Dermis microvascular lymphatic vessel endothelial cell (primary cell): ENCODE measurements around the gene SIGLEC5. TPM values are rescaled to one million over a fixed set of nuclear protein-coding genes. Genes with fewer than 3 reads are reported as not detected.
A peak's percentile ranks its signal among the peaks of the same experiment; 100 is the strongest.
"Not testable (repeated sequence)": the region's sequence is repeated elsewhere in the genome, so short reads cannot be mapped to it uniquely, and the experiment has no call there.

Experiments
- DNase-seq, 2 donors: peaks; one replicate each; pipeline versions ENCODE4 v3.0.0 to v3.0.0-alpha.2; 2010; ENCODE audit warnings: low read depth in 2 of 2
- total RNA-seq: library from RNA; depleted of rRNA; stranded (reverse); fragments of >200 nt; gene quantifications from 2 replicates; pipeline ENCODE4 v1.2.1, GENCODE V29; 2014

Gene SIGLEC5
- not detected in 2 replicates for total RNA-seq

- not testable (repeated sequence) for DNase-seq
These were observed at the start of gene SIGLEC5 for GRCh38 chr19:51630315-51630714. Gene SIGLEC5, minus strand, starts transcription at chr19:51630401. Its CDS starts 66 bp downstream, at chr19:51630335.

DNA sequence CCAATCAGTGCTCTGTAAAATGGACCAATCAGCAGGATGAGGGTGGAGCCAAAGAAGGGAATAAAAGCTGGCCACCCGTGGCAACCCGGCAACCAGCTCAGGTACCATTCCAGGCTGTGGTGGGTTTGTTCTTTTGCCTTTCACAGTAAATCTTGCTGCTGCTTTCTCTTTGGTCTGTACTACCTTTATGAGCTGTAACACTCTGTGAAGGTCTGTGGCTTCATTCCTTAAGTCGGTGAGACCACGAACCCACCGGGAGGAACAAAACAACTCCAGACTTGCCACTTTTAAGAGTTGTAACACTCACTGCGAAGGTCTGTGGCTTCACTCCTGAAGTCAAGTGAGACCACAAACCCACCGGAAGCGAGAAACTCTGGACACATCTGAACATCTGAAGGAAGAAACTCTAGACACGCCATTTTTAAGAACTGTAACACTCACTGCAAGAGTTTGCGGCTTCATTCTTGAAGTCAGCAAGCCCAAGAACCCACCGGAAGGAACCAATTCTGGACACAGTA is 46.4 kb upstream of the SIGLEC5 start:
- DNase-seq, result no peak

DNA sequence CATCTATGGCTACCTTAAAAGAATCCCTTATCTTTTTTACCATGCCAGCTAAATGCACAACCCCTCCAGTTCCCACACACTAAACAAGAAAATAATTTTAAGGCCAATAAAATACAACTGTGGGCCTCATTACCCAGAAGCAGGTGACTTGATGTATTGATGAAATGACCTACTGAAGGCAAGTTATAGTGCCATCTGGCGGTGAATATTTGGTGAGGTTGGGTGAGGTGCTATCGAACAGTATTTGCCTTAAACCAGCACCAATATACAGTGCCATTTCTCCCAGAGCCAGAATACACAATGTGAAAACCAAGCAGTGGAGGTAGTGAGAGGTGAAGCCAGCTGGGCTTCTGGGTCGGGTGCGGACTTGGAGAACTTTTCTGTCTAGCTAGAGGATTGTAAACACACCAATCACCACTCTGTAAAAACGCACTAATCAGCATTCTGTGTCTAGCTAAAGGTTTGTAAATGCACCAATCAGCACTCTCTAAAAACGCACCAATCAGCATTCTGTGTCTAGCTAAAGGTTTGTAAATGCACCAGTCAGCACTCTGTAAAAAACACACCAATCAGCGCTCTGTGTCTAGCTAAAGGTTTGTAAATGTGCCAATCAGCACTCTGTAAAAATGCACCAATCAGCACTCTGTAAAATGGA is 45.8 kb upstream of the SIGLEC5 start:
- peak; percentile 36 to 56 for DNase-seq

DNA sequence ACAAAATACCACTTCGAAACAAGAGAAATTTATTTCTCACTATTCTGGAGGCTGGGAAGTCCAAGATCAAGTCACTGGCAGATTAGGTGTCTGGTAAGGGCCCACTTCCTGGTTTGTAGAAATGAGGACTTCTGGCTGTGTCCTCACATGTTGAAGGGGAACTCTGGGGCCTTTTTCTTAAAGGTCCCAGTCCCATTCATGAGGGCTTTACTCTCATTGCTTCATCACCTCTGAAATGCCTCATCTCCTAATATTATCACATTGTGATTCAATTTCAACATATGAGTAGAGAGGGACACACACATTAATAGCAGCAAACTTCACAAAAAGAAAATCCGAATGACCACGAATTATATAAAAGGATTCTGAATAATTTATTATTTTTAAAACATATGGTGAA is 38.0 kb upstream of the SIGLEC5 start:
- DNase-seq, result no peak

DNA sequence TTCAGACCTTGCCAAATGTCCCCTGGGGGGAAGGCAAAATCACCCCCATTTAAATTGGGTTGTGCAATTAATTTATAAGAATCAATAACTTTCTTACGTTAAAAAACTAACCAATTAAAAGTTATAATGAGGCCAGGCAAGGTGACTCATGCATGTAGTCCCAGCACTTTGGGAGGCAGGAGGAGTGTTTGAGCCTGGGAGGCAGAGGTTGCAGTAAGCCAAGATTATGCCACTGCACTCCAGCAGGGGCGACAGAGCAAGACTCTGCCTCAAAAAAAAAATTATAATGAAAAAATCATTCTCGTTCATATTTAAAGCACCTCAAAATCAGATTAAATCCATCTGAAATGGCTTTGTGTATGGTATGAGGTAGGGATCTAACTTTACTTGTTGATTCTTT is 34.8 kb upstream of the SIGLEC5 start:
- DNase-seq, result no peak

- no peak for DNase-seq
These were observed 33.9 kb upstream of the SIGLEC5 start for GRCh38 chr19:51664131-51664530.

GRCh38 chr19:51663650-51664049 is 33.4 kb upstream of the SIGLEC5 start:
- DNase-seq, result no peak

GRCh38 chr19:51660975-51661600 is 30.9 kb upstream of the SIGLEC5 start:
- peak; percentile 45 to 81 for DNase-seq

DNA sequence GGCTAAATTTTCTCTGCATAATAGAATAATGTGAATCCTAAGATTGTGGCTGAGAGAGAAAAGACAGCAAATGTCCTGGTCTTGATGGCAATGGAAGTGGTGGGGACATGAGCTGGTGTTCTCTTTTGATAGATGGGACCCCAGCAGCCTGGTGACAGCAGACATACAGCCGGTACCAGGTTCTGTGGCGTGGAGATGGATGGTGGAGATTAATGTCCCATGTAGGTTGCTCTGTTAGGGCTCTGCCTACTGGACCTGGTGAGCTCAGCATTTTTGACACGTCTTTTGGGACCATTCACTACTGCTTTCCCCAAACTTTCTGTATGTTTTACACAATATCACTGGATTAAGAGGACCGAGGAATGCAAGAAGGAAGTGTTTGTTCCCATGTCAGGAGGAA is 24.6 kb upstream of the SIGLEC5 start:
- no peak for DNase-seq

- DNase-seq, result no peak
These were observed 23.0 kb upstream of the SIGLEC5 start for GRCh38 chr19:51653162-51653561.

- no peak for DNase-seq
These were observed 22.1 kb upstream of the SIGLEC5 start for GRCh38 chr19:51652266-51652665.

GRCh38 chr19:51651216-51651846 is 21.1 kb upstream of the SIGLEC5 start:
- no peak for DNase-seq

- no peak for DNase-seq
These were observed 17.1 kb upstream of the SIGLEC5 start for GRCh38 chr19:51647318-51647717.

GRCh38 chr19:51646730-51647129 is 16.5 kb upstream of the SIGLEC5 start, which contains the start of gene SIGLEC14:
Gene SIGLEC14, minus strand, starts transcription at chr19:51646825. Its CDS starts 66 bp downstream, at chr19:51646759.
- DNase-seq, result not testable (repeated sequence)

DNA sequence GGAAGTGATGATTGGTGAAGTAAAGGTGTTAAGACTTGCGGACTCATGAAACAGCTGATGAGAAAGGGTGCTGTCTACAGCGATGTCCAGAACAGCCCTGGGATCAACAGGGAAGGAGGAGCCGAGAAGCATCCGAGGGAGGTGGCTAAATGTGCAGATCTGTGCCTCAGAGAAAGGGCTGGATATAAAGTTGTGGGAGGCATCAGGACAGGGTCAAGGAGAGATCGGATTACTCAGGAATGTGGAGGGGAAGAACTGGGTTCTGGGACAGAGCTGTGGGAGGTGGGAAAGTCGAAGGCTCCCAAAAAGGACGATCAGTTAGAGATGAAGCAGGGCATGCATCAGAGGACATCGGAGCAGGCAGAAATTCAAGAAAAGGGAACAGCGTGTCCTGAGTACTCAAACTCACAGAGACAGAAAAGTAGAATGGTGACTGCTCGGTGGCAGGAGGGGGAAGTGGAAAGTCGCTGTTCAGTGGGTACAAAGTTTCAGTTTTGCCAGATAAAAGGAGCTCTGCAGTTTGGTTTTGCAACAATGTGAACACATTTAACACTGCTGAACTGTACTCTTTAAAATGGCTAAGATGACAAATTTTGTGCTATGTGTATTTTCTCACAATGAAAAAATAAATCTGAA is 14.6 kb upstream of the SIGLEC5 start:
- no peak for DNase-seq

DNA sequence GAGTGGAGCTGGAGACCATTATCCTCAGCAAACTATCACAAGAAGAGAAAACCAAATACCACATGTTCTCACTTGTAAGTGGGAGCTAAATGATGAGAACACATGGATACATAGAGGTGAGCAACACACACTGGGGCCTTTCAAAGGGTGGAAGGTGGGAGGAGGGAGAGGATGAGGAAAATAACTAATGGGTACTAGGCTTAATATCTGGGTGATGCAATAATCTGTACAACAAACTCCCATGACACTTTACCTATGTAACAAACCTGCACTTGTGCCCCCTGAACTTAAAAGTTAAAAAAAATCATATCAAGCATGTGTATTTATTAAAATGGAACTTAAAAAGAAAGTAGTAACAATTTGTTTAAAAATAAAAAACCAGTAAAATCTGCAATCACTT is 11.4 kb upstream of the SIGLEC5 start:
- no peak for DNase-seq

DNA sequence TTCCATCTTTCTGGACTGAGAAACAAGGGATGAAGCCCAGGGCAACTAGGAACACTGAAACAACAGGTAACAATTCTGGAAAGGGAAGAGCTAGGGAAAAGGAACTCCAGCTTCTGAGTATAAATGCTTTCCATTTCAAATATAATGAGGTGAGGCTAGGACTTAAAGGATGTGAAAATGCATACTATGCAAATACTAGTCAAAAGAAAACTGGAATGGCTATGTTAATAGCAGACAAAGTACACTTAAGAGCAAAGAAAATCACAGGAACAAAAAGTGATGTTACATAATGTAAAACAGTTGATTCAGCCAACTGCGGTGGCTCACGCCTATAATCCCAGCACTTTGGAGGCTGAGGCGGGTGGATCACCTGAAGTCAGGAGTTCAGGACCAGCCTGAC is 10.2 kb upstream of the SIGLEC5 start:
- DNase-seq, result no peak

GRCh38 chr19:51639916-51640315 is 9.7 kb upstream of the SIGLEC5 start:
- no peak for DNase-seq

DNA sequence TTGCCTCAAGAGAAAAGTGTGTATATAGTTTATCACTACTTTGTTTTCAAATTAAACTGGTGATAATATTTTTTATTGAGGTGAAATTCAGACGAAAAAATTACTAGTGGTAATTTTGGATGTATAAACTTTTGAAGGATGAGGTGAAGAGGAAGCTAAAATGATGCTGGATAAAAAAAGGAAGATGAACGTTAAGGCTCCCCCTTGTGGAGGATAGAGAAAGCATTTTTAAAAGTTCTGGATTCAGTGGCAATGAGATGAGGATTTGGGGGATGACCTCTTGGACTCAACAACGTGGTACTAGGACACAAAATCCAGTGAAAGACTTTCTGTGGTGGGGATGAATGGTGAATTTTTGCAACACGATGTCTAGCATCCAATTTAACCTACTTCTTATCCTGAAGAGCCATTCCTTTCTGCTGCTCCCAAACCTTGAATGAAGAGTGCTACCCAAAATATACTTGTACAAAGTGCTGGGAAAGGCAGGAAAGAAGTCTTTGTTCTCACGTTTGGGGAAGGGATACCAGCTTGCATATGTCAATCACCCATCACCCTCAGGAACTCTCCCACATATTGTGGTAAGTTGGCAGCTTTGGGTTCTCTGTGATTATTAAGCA is 7.3 kb upstream of the SIGLEC5 start:
- DNase-seq, result no peak

DNA sequence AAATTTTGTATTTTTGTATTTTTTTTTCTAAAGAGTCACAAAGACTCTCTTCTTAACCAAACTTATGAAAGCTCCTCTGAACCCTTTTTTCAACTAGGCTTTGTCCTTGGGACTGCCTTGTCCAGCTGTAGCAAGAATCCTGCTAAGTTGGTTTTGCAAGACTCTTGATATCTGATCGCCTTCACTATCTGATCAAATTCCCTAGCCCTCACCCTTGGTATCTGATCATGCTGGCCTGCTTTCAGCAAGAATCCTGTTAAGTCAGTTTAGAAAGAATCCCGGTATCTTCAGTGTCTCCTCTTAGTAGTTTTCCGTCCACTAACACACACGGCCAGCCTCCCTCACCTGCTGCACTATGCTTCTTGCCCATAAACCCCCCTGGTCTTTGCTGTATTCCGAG is 1.9 kb upstream of the SIGLEC5 start:
- no peak for DNase-seq

DNA sequence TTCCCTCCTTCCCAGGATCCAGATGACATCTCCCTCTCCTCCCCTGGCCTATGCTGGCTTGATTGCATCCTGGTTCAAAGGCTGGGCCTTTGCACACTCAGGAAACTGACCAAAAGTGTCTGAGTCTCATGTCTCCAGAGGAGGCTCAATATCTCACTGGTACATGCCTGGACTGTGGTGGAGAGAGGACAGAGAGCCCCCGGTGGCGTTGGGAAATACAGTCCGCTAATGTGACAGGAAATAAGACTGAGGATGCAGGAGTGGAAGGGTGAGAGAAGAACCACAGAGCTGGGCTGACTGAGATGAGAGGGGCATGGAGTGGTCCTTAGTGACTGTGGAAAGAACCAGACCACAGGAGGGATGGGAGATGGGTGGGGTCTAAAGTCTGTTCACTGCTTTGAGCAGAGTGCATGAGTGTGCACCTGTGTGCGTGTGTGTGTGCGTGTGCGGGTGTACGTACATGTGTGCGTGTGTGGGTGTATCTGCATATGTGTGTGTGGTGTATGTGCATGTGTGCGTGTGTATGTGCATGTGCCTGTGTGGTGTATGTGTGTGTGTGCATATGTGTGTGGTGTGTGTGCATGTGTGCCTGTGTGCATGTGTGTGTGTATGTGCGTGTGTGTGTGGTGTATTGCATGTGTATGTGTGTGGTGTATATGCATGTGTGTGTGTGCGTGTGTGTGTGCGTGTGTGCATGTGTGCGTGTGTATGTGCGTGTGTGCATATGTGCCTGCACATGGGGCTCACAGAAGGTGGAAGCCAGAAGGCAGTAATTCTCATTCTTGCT is 1.9 kb downstream of the SIGLEC5 start:
- no peak for DNase-seq
